ENCODE measurements around the gene MPPED1. TPM values are rescaled to one million over a fixed set of nuclear protein-coding genes. Genes with fewer than 3 reads are reported as not detected.

MPPED1 gene
- total RNA-seq, 1 experiment from 2014 or later = 0.28 TPM

- H2BK15ac ChIP-seq (ENCODE audit: low read depth, low read length) = no peak overlapping the region
- H2BK120ac ChIP-seq (ENCODE audit: low read depth, low read length, poor library complexity, severe bottlenecking) = no peak overlapping the region
- H3K18ac ChIP-seq (ENCODE audit: insufficient read length, low read depth, low read length) = no peak overlapping the region
- H2BK5ac ChIP-seq (ENCODE audit: insufficient read length, low read length) = no peak overlapping the region
- H4K8ac ChIP-seq (replicated peaks; ENCODE audit: insufficient read length, low read depth, low read length) = no peak overlapping the region
- H3K4ac ChIP-seq (ENCODE audit: low read depth, low read length) = no peak overlapping the region
- no peak overlapping the region for H3K56ac ChIP-seq (ENCODE audit: insufficient read length, low read depth, low read length)
- no peak overlapping the region for H2BK12ac ChIP-seq (ENCODE audit: insufficient read length, low read depth, low read length)
- H3K4me3 Mint-ChIP-seq = no peak overlapping the region
- H3K79me1 ChIP-seq (ENCODE audit: insufficient read depth, low read depth, low read length, poor library complexity, severe bottlenecking) = no peaks in the 10 kb centered on the region
- no peaks in the 10 kb centered on the region for H3K27me3 ChIP-seq (ENCODE audit: insufficient read depth, low read length)
- no peak overlapping the region for H3K14ac ChIP-seq (ENCODE audit: insufficient read depth, low read length)
- H3K36me3 Mint-ChIP-seq (ENCODE audit: insufficient read depth in 1 of 3, low read depth in 3 of 3) = no peaks in the 10 kb centered on the region; a peak in 1 of 7 replicates
- peaks cover 2% of the 10 kb centered on the region; the same call in 1 of the 2 replicates for H3K27me3 Mint-ChIP-seq (ENCODE audit: low read depth)
- DNase-seq = peak; percentile 74
- H2BK20ac ChIP-seq (ENCODE audit: low read depth, low read length, poor library complexity, severe bottlenecking) = no peak overlapping the region
- H3K23ac ChIP-seq (ENCODE audit: insufficient read length, low read depth, low read length) = no peak overlapping the region
- H3K4me2 ChIP-seq (ENCODE audit: insufficient read depth, insufficient read length, low read length) = no peak overlapping the region
- no peaks in the 10 kb centered on the region for H4K20me1 ChIP-seq (ENCODE audit: control insufficient read depth, insufficient read depth, insufficient read length)
- H3K27ac ChIP-seq (ENCODE audit: insufficient read length, low read depth, low read length) = no peak overlapping the region
- H3K9ac ChIP-seq (ENCODE audit: extremely low read depth, insufficient read length, low read length) = no peak overlapping the region
- no peaks in the 10 kb centered on the region for H3K4me1 Mint-ChIP-seq
- no peaks in the 10 kb centered on the region for H3K79me2 ChIP-seq (ENCODE audit: insufficient read depth, low read length)
- H3K27ac Mint-ChIP-seq = no peak overlapping the region
- H4K5ac ChIP-seq (ENCODE audit: insufficient read length, low read depth, low read length) = no peak overlapping the region
- peaks cover 0 to 3% of the 10 kb centered on the region in 2 experiments; a peak in 1 of 5 replicates for H3K9me3 Mint-ChIP-seq
- no peaks in the 10 kb centered on the region for H3K4me1 ChIP-seq (ENCODE audit: insufficient read depth, low read length)
- no CpG with 5 or more reads among the region's 13 CpGs for WGBS (ENCODE audit: extremely low coverage, insufficient read length, low lambda C conversion rate)
- no peak overlapping the region for H3T11ph ChIP-seq (ENCODE audit: low read length)
- H2AFZ ChIP-seq (ENCODE audit: low read length) = no peak overlapping the region
- peak; percentile 72 for TF ChIP-seq CTCF (conservative IDR thresholded peaks at IDR 0.05)
- no peaks in the 10 kb centered on the region for H3K9me3 ChIP-seq (ENCODE audit: control insufficient read depth, low read depth, low read length)
- no peak overlapping the region for H4K91ac ChIP-seq (ENCODE audit: insufficient read length, low read depth, low read length)
- no peak overlapping the region for H2AK5ac ChIP-seq (ENCODE audit: insufficient read length, low read length)
- H3K23me2 ChIP-seq (ENCODE audit: insufficient read length, low read depth, low read length, poor library complexity, severe bottlenecking) = no peaks in the 10 kb centered on the region
These were observed 104.1 kb downstream of the MPPED1 start for GRCh38 chr22:43515902-43516301.

Measured in H9 (cell line).